SJCRH30 (cell line): Measurements from ENCODE around the gene GPHN. TPM values are rescaled to one million over a fixed set of nuclear protein-coding genes. Genes with fewer than 3 reads are reported as not detected.
"Not testable (repeated sequence)": the region's sequence is repeated elsewhere in the genome, so short reads cannot be mapped to it uniquely, and the experiment has no call there.

ENCODE experiments used
- DNase-seq, 2 experiments: peaks; one replicate each; pipeline ENCODE4 v3.0.0-alpha.2; 2015 to 2020
- H3K27ac ChIP-seq: fragments of 250-450 bp; sonication (Bioruptor Pico); 2 replicates; pipeline ENCODE4 v1.5.1; 2020; ENCODE audit warnings: mild to moderate bottlenecking, moderate library complexity
- H3K27me3 ChIP-seq: fragments of 250-450 bp; sonication (Bioruptor Pico); 2 replicates; pipeline ENCODE4 v1.5.1; 2020; ENCODE audit warnings: mild to moderate bottlenecking, moderate library complexity
- H3K36me3 ChIP-seq: fragments of 250-450 bp; sonication (Bioruptor Pico); 2 replicates; pipeline ENCODE4 v1.5.1; 2020; ENCODE audit warnings: mild to moderate bottlenecking, moderate library complexity
- H3K4me1 ChIP-seq: fragments of 250-450 bp; sonication (Bioruptor Pico); 2 replicates; pipeline ENCODE4 v1.5.1; 2020; ENCODE audit warnings: mild to moderate bottlenecking, moderate library complexity
- H3K4me3 ChIP-seq: fragments of 250-450 bp; sonication (Bioruptor Pico); 2 replicates; pipeline ENCODE4 v1.5.1; 2020; ENCODE audit warnings: mild to moderate bottlenecking, moderate library complexity
- H3K9me3 ChIP-seq: fragments of 250-450 bp; sonication (Bioruptor Pico); replicated peaks from 2 replicates; pipeline ENCODE4 v1.5.1; 2020; ENCODE audit warnings: mild to moderate bottlenecking, moderate library complexity
- total RNA-seq: library from RNA; depleted of rRNA; stranded (reverse); fragments of >200 nt; shearing (Covaris generic); gene quantifications from 2 replicates; pipeline ENCODE4 v1.2.3, GENCODE V29; 2014

GPHN gene
- total RNA-seq, 1 experiment from 2014 or later: 29.6 TPM

DNA sequence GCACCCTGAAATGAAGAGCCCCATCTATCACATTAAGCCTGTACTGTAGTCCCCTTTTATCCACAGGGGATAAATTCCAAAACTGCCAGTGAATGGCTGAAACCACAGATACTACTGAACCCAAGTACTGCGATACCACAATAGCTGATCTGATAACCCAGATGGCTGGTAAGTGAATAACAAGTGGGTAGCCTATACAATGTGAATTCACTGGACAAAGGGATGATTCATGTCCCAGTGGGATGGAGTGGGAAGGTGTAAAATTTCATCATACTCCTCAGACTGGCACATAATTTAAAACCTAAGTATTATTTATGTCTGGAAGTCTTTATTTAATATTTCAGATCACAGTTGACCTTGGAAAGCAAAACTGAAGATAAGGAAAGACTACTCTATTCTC lies 201.3 kb downstream of the GPHN start:
- Histone ChIP-seq H3K27me3 (no peaks in the 10 kb centered on the region), H3K36me3 (peaks cover 3% of the 10 kb centered on the region; the same call in 1 of the 2 replicates), H3K4me1 (peaks cover 7% of the 10 kb centered on the region), H3K9me3 (peaks cover 6% of the 10 kb centered on the region; the same call in 1 of the 2 replicates), H3K27ac (no peak overlapping the region; the same call in 1 of the 2 replicates), H3K4me3 (no peak overlapping the region)
- DNase-seq: peak; percentile 12 to 56

DNA sequence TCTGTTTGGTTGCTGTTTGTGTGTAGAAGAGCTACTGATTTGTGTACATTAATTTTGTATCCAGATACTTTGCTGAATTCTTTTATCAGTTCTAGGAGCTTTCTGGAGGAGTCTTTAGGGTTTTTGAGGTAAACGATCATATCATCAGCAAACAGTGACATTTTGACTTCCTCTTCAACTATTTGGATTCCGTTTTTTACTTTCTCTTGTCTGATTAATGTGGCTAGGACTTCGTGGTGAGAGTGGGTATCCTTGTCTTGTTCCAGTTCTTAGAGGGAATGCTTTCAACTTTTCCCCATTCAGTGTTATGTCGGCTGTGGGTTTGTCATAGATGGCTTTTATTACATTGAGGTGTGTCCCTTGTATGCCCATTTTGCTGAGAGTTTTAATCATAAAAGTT lies 206.3 kb downstream of the GPHN start:
- H3K4me3 ChIP-seq, H3K27ac ChIP-seq, H3K4me1 ChIP-seq, DNase-seq, H3K9me3 ChIP-seq, H3K27me3 ChIP-seq, H3K36me3 ChIP-seq: not testable (repeated sequence)

DNA sequence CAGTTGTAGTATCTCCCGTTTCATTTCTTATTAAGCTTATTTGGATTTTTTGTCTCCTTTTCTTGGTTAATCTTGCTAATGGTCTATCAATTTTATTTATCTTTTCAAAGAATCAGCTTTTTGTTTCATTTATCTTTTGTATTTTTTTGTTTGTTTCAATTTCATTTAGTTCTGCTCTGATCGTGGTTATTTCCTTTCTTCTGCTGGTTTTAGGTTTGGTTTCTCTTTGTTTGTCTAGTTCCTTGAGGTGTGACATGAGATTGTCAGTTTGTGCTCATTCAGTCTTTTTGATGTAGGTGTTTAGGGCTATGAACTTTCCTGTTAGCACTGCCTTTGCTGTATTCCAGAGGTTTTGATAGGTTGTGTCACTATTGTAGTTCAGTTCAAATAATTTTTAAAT lies 207.4 kb downstream of the GPHN start:
- H3K9me3 ChIP-seq, DNase-seq, H3K27me3 ChIP-seq, H3K36me3 ChIP-seq, H3K27ac ChIP-seq, H3K4me3 ChIP-seq, H3K4me1 ChIP-seq: not testable (repeated sequence)

DNA sequence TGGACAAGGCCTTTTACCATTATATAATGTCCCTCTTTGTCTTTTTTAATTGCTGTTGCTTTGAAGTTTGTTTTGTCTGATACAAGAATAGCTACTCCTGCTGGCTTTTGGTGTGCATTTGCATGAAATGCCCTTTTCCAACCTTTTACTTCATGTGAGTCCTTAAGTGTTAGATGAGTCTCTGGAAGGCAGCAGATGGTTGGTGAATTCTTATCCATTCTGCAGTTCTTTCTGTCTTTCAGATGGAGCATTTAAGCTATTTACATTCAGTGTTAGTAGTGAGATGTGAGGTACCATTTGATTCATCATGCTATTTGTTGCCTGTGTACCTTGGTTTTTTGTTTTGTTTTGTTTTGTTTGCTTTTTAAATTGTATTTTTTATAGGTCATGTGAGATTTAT lies 208.3 kb downstream of the GPHN start:
- Histone ChIP-seq H3K36me3 (no peaks in the 10 kb centered on the region), H3K27me3 (no peaks in the 10 kb centered on the region), H3K9me3 (peaks cover 3% of the 10 kb centered on the region; the same call in 1 of the 2 replicates), H3K27ac (no peak overlapping the region), H3K4me3 (no peak overlapping the region), H3K4me1 (no peaks in the 10 kb centered on the region; the same call in 1 of the 2 replicates)
- no peak for DNase-seq

DNA sequence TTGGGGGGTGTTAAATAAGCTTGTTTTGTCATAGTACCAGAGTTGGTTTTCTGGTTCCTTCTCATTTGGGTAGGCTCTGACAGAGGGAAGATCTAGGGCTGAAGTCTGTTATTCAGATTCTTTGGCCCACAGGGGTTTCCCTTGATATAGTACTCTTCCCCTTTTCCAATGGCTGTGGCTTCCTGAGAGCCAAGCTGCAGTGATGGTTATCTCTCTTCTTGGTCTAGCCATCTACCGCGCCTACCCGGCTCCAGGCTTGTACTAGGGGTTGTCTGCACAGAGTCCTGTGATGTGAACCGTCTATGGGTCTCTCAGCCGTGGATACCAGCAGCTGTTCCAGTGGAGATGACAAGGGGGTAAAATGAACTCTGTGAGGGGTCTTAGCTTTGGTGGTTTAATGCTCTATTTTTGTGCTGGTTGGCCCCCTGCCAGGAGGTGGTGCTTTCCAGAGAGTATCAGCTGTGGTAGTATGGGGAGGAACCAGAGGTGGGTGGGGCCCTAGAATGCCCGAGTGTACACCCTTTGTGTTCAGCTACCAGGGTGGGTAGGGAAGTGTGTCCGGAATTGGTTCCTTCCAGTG lies 209.7 kb downstream of the GPHN start:
- H3K36me3 ChIP-seq: no peaks in the 10 kb centered on the region
- H3K27me3 ChIP-seq: no peaks in the 10 kb centered on the region
- peak; percentile 31 to 45 for DNase-seq
- H3K4me3 ChIP-seq: no peak overlapping the region
- H3K27ac ChIP-seq: no peak overlapping the region
- 0 out of 2 replicates have a peak, but pooled peaks cover 3% of the 10 kb centered on the region for H3K9me3 ChIP-seq
- no peaks in the 10 kb centered on the region; the same call in 1 of the 2 replicates for H3K4me1 ChIP-seq

DNA sequence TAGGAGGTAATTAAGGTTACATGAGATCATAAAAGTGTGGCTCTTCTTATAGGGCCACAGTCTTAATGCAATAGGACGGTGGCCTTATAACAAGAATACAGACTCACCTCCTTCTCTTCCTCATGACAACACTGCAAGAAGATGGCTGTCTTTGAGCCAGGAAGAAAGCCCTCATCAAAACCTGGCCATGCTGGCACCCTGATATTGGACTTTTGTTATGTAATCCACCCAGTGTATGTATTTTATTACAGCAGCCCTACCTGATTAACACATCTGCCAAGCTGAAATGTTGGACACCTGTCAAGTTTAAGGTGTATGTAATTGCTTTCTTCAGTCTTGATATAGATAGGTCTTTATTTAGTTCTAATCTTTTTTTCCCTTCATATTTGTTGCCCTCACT lies 217.0 kb downstream of the GPHN start:
- no peak overlapping the region for H3K4me3 ChIP-seq

DNA sequence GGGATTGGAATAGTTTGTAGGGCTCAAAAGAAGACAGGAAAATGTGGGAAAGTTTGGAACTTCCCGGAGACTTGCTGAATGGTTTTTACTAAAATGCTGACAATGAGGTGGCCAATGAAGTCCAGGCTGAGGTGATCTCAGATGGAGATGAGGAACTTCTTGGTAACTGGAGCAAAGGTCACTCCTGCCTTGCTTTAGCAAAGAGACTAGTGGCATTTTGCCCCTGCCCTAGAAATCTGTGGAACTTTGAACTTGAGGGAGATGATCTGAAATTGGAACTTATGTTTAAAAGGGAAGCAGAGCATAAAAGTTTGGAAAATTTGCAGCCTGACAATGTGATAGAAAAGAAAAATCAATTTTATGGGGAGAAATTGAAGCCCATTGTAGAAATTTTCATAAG lies 223.4 kb downstream of the GPHN start:
- not testable (repeated sequence) for H3K36me3 ChIP-seq, H3K9me3 ChIP-seq, DNase-seq, H3K27me3 ChIP-seq, H3K27ac ChIP-seq, H3K4me3 ChIP-seq, H3K4me1 ChIP-seq

More for the DNA sequence above, 217.0 kb downstream of the GPHN start:
- H3K9me3 ChIP-seq: peaks cover 5% of the 10 kb centered on the region; the same call in 1 of the 2 replicates
- peaks cover 7% of the 10 kb centered on the region; the same call in 1 of the 2 replicates for H3K4me1 ChIP-seq
- DNase-seq: no peak
- H3K27ac ChIP-seq: no peak overlapping the region
- no peaks in the 10 kb centered on the region for H3K36me3 ChIP-seq
- H3K27me3 ChIP-seq: no peaks in the 10 kb centered on the region

DNA sequence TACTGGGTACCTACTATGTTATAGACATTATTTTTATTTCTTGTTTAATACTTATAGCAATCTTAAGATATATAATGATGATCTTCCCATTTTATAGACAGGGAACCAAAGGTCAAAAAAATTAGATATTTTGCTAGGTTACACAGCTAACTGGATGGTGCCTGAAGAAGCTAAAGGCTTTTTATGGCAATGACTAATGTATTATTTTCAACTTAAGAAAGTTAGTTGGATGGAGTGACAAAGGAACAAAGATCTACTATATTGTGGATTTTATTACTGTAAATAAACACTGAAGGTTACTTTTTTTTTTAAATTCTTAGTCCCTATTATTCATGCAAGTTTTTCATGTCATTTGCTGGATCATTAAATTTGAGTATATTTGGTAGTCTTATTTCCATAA lies 227.9 kb downstream of the GPHN start:
- DNase-seq: no peak
- Histone ChIP-seq H3K27me3 (no peaks in the 10 kb centered on the region), H3K36me3 (no peaks in the 10 kb centered on the region), H3K9me3 (no peaks in the 10 kb centered on the region; the same call in 1 of the 2 replicates), H3K4me1 (no peaks in the 10 kb centered on the region), H3K4me3 (no peak overlapping the region), H3K27ac (no peak overlapping the region)

DNA sequence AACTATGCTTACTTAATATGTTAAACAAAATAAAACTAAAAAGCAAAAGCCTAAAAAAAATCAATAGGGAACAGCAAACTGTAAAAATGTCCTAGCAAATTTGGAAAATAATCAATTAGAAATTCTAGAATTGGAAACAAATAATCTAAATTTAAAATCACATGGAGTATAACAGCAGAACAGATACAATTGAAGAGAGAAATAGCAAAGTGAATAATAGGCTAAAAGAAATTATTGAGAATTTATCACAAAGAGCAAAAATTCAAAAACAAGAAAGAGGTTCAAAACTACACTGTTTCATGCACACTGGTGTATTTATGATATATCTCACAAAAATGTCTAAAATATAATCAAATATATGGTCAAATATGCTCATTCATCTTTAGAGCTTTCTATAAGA lies 231.9 kb downstream of the GPHN start:
- Histone ChIP-seq H3K27me3 (no peaks in the 10 kb centered on the region), H3K4me3 (no peak overlapping the region), H3K27ac (no peak overlapping the region), H3K36me3 (no peaks in the 10 kb centered on the region), H3K4me1 (no peaks in the 10 kb centered on the region), H3K9me3 (no peaks in the 10 kb centered on the region; the same call in 1 of the 2 replicates)
- DNase-seq: no peak

DNA sequence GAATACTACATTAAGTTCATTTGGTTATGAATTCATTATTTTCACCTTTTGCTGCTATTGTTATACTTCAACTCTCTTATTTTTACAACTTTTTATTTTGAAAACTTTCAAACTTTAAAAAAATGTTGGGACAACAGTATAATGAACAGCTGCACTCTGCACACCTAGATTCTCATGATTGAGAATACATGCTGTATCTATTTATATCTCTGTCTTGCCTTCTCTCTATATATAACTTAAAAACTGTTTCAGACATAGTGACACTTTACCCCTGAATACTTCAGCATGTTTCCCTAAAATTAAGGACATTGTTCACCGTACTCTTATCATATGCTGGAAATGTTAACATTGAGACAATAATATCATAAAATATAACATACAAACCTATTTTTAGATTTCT lies 237.1 kb downstream of the GPHN start:
- H3K4me1 ChIP-seq: 0 out of 2 replicates have a peak, but pooled peaks cover 3% of the 10 kb centered on the region
- no peaks in the 10 kb centered on the region; the same call in 1 of the 2 replicates for H3K9me3 ChIP-seq
- no peak overlapping the region for H3K4me3 ChIP-seq
- H3K27me3 ChIP-seq: no peaks in the 10 kb centered on the region
- no peak for DNase-seq
- no peaks in the 10 kb centered on the region for H3K36me3 ChIP-seq
- H3K27ac ChIP-seq: no peak overlapping the region

DNA sequence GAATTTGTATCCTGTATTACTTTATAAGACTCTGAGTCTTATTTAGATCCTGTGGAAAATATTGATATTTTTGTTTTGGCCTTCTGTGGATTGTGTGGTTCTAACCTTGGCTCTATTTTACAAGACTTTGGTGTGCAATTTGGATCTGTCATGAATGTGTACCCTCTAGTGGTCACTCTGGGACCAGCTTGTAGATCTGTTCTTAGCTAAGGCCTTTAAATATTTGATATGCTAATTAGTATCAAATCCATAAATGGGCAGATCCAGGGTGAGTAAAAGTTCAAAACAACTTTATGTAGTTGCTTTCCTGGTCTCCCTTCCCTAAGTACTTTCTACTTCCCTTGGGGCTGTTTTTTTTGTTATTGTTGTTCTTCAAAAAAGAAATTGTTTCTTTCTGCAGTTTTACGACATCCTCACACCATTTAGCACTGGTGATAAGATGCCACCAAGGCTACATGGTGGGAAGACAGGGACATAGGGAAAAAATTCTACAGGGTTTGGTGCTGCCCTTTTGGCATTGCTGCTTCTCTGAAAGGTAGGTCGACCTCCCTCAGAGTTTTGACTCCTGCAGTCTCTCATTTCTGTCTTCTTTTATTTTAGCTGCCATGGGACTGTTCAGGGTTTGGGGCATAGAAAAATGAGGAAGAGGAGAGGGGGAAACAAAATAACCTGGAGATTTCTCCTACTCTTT lies 238.5 kb downstream of the GPHN start:
- Histone ChIP-seq H3K4me1 (0 out of 2 replicates have a peak, but pooled peaks cover 3% of the 10 kb centered on the region), H3K9me3 (no peaks in the 10 kb centered on the region), H3K36me3 (no peaks in the 10 kb centered on the region), H3K27me3 (no peaks in the 10 kb centered on the region), H3K27ac (no peak overlapping the region), H3K4me3 (no peak overlapping the region)
- peak; percentile 11 to 37 for DNase-seq

DNA sequence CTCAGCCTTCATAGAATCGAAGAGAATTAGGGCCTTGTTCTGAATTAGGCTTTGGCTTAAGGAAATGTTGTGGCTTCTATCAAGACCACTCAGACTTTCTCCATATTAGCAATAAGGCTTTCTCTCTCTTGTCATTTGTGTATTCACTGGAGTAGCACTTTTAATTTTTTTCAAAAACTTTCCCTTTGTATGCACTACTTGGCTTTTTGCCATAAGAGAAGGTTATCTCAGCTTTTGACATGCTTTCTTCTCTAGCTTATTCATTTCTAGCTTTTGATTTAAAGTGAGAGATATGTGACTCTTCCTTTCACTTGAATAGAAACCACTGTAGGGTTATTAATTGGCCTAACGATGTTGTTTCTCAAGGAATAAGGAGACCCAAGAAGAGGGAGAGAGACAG lies 244.2 kb downstream of the GPHN start:
- no peaks in the 10 kb centered on the region for H3K4me1 ChIP-seq
- DNase-seq: no peak

DNA sequence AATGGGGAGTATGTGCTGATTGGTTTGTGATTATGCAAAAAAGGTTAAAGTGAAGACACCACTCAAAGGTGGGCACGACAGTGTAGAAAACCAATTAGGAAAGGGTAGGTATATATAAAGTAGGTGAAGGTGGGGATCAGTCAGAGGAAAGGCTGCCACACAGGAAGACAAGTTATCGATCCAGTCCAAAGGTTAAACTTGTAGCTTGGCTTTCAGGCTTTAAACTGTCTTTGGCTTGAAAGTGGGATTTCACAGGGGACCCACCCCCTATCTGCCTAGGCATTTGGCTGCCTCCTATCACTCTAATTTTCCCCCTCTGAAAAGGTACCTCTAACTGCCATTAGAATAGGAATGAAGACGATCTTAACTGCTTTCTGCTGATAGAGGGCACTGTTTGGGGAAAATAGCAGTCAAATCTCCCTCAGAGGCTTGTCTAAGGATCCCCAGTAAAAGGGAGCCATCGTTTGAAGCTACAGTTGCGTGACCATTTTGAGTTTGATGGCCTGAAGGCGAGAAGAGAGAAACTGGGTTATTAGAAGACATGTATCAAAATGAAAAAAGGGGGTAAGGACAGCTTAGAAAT lies 250.2 kb downstream of the GPHN start:
- Histone ChIP-seq H3K36me3 (no peaks in the 10 kb centered on the region), H3K27me3 (no peaks in the 10 kb centered on the region), H3K4me3 (no peak overlapping the region), H3K9me3 (no peaks in the 10 kb centered on the region), H3K27ac (no peak overlapping the region), H3K4me1 (no peaks in the 10 kb centered on the region)
- no peak for DNase-seq

More for the DNA sequence above, 244.2 kb downstream of the GPHN start:
- H3K27ac ChIP-seq: no peak overlapping the region
- no peaks in the 10 kb centered on the region for H3K9me3 ChIP-seq
- H3K27me3 ChIP-seq: no peaks in the 10 kb centered on the region
- no peak overlapping the region for H3K4me3 ChIP-seq
- no peaks in the 10 kb centered on the region for H3K36me3 ChIP-seq

DNA sequence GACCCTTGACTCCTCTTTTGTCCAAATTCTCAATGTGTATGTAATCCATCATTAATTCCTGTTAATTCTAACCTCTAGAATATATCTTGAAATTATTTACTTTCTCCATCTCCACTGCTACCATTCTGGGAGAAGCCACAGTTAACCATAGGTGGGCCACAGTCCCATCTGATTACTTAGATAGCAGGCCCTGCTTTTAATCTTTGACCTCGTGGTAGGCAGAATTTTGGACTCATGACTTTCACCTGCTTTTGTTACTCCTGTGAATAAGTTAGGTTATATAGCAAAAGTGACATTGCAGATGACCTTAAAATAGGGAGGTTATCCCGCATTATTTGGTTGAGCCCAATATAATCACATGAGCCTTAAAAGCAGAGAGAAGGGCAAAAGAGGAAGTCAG lies 264.2 kb downstream of the GPHN start:
- no peaks in the 10 kb centered on the region for H3K27me3 ChIP-seq
- no peaks in the 10 kb centered on the region for H3K4me1 ChIP-seq
- DNase-seq: no peak
- H3K36me3 ChIP-seq: no peaks in the 10 kb centered on the region
- no peaks in the 10 kb centered on the region for H3K9me3 ChIP-seq
- no peak overlapping the region for H3K27ac ChIP-seq
- no peak overlapping the region for H3K4me3 ChIP-seq

DNA sequence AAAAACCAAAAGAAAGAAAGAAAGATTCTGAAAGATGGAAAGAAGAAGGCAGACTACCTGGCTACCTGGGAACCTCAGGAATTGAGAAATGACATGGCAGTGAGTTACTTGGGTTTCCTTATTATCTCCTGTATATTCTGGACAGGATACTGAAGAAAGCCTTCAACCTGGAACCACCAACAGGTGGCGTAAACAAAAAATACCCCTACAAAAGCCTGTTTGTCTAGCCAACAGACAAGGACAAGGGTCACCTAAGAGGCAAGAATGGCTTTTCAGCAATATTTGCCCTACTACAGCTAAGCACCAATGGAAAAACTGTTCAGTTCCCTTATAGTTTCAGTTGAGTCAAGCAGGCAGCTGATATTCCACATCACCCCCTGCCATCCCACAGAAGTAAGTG lies 274.9 kb downstream of the GPHN start:
- Histone ChIP-seq H3K4me1 (no peaks in the 10 kb centered on the region), H3K27ac (no peak overlapping the region), H3K4me3 (no peak overlapping the region), H3K9me3 (no peaks in the 10 kb centered on the region), H3K36me3 (peaks cover 2% of the 10 kb centered on the region; the same call in 1 of the 2 replicates), H3K27me3 (no peaks in the 10 kb centered on the region)
- no peak for DNase-seq
